Calu3 (cell line): Measurements from ENCODE around the gene TFF1. TPM values are rescaled to one million over a fixed set of nuclear protein-coding genes. Genes with fewer than 3 reads are reported as not detected.

Experiments
- BruUV-seq: library from RNA; stranded (reverse); fragments of 400-500 nt; replicated peaks from 2 replicates; lab custom pipeline; 2021; lab: Mats Ljungman, UMichigan
- CTCF ChIA-PET: fragments of 300-600 bp; sonication (Branson Sonifier 250); formaldehyde crosslinking; loops from one replicate; lab custom pipeline; 2022; ENCODE audit warnings: antibody characterized with exemption; lab: Charles Lee
- DNase-seq: peaks from one replicate; pipeline ENCODE4 v3.0.0; 2022
- H3K27ac Mint-ChIP-seq: one replicate; pipeline ENCODE4 v1.8.0; 2022; ENCODE audit warnings: mixed read lengths; ENCODE audit not compliant: unreplicated experiment
- H3K27me3 Mint-ChIP-seq: one replicate; pipeline ENCODE4 v1.8.0; 2022; ENCODE audit warnings: mixed read lengths; ENCODE audit not compliant: unreplicated experiment
- H3K36me3 Mint-ChIP-seq: one replicate; pipeline ENCODE4 v1.8.0; 2022; ENCODE audit warnings: mild to moderate bottlenecking, moderate library complexity, mixed read lengths; ENCODE audit not compliant: insufficient read depth, unreplicated experiment
- H3K4me1 Mint-ChIP-seq: one replicate; pipeline ENCODE4 v1.8.0; 2022; ENCODE audit warnings: mild to moderate bottlenecking, low read depth, mixed read lengths; ENCODE audit not compliant: unreplicated experiment
- H3K4me3 Mint-ChIP-seq: one replicate; pipeline ENCODE4 v1.8.0; 2022; ENCODE audit warnings: mild to moderate bottlenecking, low read depth, moderate library complexity, mixed read lengths; ENCODE audit not compliant: unreplicated experiment
- H3K9me3 Mint-ChIP-seq: one replicate; pipeline ENCODE4 v1.8.0; 2022; ENCODE audit warnings: low read depth, mixed read lengths; ENCODE audit not compliant: unreplicated experiment
- intact Hi-C: fragments of 100-400 bp; cut with micrococcal nuclease; formaldehyde crosslinking; loops from one replicate; pipeline ENCODE4 v1.10.0; 2022; ENCODE audit not compliant: unreplicated experiment
- total RNA-seq: library from RNA; stranded (reverse); gene quantifications from 2 replicates; pipeline ENCODE4 v1.2.3, GENCODE V29; 2022
- TF ChIP-seq, protein P1 (sequence below): fragments of 200-600 bp; IDR thresholded peaks from one replicate; pipeline ENCODE4 v1.8.0; 2022; ENCODE audit warnings: antibody characterized with exemption; ENCODE audit not compliant: unreplicated experiment

TFF1 gene
- total RNA-seq, 1 experiment from 2014 or later = not detected

DNA sequence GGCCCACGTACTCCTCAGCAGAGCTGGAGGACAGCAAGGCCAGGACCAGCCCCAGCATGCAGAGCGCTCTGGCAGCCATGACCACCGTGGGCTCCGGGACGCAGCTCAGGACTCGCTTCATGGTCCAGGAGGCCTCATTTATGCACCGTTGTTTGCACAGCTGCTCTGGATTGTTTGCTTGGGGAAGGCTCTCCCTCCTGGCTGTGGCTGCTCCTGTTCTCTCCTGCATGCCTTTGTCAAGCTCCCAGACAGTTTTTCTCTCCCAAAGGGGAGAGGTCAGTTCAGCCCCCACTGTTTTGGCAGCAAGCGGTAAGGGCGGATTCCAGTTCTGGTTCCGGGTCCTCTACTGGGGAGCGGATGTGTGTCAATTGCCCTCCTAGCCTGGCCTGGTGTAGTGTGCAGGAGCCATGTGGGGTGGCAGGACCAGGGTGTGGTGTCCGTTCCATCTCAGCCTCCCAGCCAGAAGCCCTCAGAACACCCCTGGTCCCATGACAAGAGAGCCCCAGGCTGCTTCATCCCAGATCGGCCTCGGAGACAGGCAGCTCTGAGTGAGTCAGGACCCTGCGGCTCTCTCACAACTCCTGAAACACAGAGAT lies 50.9 kb downstream of the TFF1 start, which contains the start of gene TFF3:
Gene TFF3, minus strand, starts transcription at position 114 of the 596 bp plus-strand sequence. Its CDS starts 35 bp downstream, at position 79.
- Mint-ChIP-seq H3K36me3 (no peaks in the 10 kb centered on the region), H3K4me3 (no peak within 1 kb of the TSS), H3K4me1 (peaks cover 2% of the 10 kb centered on the region), H3K27me3 (peaks cover 6% of the 10 kb centered on the region), H3K27ac (no peak within 1 kb of the TSS), H3K9me3 (no peaks in the 10 kb centered on the region)
- intact Hi-C loops = no loop called here
- BruUV-seq = no TSS peak
- no peak for DNase-seq
- CTCF ChIA-PET = no interaction called here
- TF ChIP-seq, protein P1, sequence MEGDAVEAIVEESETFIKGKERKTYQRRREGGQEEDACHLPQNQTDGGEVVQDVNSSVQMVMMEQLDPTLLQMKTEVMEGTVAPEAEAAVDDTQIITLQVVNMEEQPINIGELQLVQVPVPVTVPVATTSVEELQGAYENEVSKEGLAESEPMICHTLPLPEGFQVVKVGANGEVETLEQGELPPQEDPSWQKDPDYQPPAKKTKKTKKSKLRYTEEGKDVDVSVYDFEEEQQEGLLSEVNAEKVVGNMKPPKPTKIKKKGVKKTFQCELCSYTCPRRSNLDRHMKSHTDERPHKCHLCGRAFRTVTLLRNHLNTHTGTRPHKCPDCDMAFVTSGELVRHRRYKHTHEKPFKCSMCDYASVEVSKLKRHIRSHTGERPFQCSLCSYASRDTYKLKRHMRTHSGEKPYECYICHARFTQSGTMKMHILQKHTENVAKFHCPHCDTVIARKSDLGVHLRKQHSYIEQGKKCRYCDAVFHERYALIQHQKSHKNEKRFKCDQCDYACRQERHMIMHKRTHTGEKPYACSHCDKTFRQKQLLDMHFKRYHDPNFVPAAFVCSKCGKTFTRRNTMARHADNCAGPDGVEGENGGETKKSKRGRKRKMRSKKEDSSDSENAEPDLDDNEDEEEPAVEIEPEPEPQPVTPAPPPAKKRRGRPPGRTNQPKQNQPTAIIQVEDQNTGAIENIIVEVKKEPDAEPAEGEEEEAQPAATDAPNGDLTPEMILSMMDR = no peak

DNA sequence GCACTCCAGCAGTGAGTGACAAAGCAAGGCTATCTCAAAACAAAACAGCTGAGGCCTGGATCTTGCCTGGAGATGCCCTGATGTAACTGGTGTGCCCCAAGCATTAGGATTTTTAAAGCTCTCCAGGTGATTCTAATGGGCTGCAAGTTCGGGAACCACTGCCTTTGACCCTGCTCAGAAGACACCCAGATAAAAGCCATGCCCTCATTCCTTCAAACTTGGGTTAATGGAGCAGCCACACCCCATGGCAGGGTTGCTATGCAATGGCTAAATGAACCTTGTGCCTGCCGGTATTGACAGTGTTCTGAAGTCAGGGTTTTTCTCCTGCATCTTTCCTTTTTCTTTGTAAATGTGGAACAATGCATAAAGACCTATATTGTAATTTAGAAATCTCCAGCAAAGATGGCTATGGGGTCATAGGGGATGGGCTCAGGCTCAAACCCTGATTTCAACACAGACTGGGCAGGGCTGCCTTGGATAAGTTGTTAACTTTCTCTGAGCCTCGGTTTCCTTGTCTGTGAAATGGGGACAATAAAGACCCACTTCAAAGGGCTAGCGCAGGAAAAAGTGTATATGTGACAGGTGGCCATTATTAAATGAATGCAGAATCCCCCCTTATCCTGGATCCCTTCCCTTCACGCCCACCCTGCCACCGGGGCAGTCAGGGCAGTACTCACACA lies 51.6 kb downstream of the TFF1 start:
- Mint-ChIP-seq H3K4me1 (peaks cover 6% of the 10 kb centered on the region), H3K36me3 (no peaks in the 10 kb centered on the region), H3K4me3 (no peak overlapping the region), H3K9me3 (no peaks in the 10 kb centered on the region), H3K27ac (no peak overlapping the region), H3K27me3 (peaks cover 13% of the 10 kb centered on the region)
- BruUV-seq = no TSS peak
- intact Hi-C loops = no loop called here
- TF ChIP-seq, protein P1 = no peak
- CTCF ChIA-PET = no interaction called here
- no peak for DNase-seq

- TF ChIP-seq, protein P1 = no peak
- DNase-seq = no peak
- peaks cover 13% of the 10 kb centered on the region for H3K27me3 Mint-ChIP-seq
- CTCF ChIA-PET = no interaction called here
- no TSS peak for BruUV-seq
- no peaks in the 10 kb centered on the region for H3K36me3 Mint-ChIP-seq
- H3K4me1 Mint-ChIP-seq = peaks cover 6% of the 10 kb centered on the region
- no peak overlapping the region for H3K27ac Mint-ChIP-seq
- no peaks in the 10 kb centered on the region for H3K9me3 Mint-ChIP-seq
- intact Hi-C loops = no loop called here
- no peak overlapping the region for H3K4me3 Mint-ChIP-seq
These were observed 52.8 kb downstream of the TFF1 start for GRCh38 chr21:42313501-42313969.

GRCh38 chr21:42312626-42313104 lies 53.7 kb downstream of the TFF1 start:
- Mint-ChIP-seq H3K27ac (no peak overlapping the region), H3K4me1 (peaks cover 6% of the 10 kb centered on the region), H3K27me3 (peaks cover 13% of the 10 kb centered on the region), H3K4me3 (no peak overlapping the region), H3K9me3 (no peaks in the 10 kb centered on the region), H3K36me3 (no peaks in the 10 kb centered on the region)
- intact Hi-C loops = no loop called here
- BruUV-seq = no TSS peak
- TF ChIP-seq, protein P1 = no peak
- no peak for DNase-seq
- CTCF ChIA-PET = no interaction called here

Other genes with a start within 250 kb of the TFF1 start
- gene ABCG1, start 147.4 kb downstream of the TFF1 start, total RNA-seq = 0.19 and 0.29 TPM in 2 replicates
- not detected in 2 replicates for gene TFF3, start 51.1 kb downstream of the TFF1 start, total RNA-seq
- gene TFF2, start 15.5 kb downstream of the TFF1 start, total RNA-seq = 0.59 TPM in 1 of 2 replicates, not detected in the other
- gene TMPRSS3, start 29.5 kb upstream of the TFF1 start, total RNA-seq = 10.3 and 14.0 TPM in 2 replicates
- not detected in 2 replicates for gene UBASH3A, start 37.4 kb upstream of the TFF1 start, total RNA-seq
- gene RSPH1, start 129.7 kb upstream of the TFF1 start, total RNA-seq = 2.2 and 3.3 TPM in 2 replicates
- gene SLC37A1, start 147.3 kb upstream of the TFF1 start, total RNA-seq = 24.9 and 30.9 TPM in 2 replicates